Stimulated activated CD4-positive, alpha-beta T cell treated with anti-CD3 and anti-CD28 coated beads, Interleukin-15, amount 100 ng/mL, for 24 hours (primary cell): ENCODE data around the gene EEA1.
"Not testable (repeated sequence)": the region's sequence is repeated elsewhere in the genome, so short reads cannot be mapped to it uniquely, and the experiment has no call there.

ENCODE experiments used
- DNase-seq: peaks from one replicate; pipeline ENCODE4 v3.0.0-alpha.2; 2020

EEA1 gene

DNA sequence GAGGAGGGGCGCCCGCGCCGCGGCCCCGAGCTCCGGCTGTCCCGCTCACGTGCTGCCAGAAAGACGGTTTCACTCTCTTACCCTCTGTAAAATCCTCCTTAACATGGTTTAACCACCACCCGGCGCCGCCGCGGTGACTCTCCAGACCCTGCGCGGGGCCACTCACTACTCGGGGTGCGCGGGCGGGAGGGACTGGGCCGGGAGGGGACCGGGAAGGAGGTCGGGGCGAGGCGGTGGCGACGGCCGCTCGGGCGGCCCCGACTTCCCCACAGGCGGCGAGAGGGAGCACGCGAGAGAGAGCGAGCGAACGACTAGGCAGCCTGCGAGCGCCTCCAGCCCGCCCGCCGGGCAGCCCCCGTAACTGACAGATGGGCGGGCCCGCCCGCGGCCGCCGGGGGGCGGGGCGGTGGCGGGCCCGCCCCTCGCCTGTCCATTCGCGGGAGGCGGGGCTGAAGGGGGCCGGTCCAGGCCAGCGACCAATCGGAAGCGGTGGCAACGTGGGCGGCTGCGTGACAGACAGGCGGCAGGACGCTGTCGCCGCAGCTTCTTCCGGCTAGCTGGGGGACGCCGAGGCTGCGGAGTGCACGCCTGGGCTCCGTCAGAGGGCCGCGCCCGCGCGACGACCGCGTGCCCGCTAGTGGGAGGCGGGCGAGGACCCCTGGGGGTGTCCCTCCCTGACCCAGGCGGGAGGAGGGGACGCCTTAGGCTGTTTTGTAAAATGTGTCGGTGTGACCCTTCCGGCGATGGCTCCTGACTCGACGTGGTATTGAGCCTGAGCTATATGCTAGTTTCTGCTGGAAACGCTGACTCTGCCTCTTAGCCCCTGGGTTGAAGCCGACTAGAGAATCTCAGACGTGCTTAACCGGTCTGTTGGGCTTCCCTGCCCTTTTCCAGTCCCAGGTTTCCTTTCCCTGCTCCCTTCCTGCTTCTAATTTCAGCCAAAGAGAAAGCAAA lies at the start of gene EEA1:
Gene EEA1, minus strand, starts transcription at position 334 of the 954 bp plus-strand sequence. Its CDS starts 229 bp downstream, at position 105.
- DNase-seq, result peak; percentile 99

DNA sequence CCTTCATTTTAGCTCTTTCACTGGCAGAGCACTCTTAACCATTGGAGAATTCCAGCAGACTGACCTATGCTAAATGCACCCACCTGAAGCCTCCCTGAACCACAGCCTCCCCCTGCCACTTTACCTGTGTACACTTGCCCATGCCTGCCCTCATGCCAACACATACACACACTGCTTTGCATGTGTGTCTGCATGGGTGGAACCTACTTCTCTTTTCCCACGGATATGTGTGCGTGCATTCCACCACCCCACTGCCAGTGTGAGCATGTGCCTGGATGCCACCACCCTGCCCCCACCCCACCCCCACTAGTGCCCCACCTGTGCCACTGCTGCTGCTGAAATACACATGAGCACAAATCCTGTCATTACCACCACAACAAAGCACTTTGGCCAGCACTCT lies 49.5 kb upstream of the EEA1 start:
- no peak for DNase-seq

DNA sequence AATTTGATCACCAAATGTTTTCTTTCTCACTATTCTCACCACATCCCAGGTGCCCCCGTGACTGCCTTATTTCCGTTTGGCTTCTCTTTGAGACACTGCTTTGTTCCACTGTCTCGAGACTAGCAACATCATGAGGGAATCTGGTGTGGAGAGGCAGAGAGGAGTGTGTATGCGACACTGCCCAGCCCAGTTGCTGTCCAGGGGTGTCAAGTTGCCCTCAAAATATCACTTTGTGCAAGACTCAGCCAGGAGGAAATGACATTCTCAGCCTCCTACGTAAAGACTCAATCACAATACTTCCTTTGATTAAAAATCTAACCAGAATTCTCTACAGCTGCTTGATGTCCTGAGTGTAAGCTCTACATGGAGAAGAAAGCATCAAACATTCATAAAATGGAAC lies 48.2 kb upstream of the EEA1 start:
- DNase-seq, result no peak

DNA sequence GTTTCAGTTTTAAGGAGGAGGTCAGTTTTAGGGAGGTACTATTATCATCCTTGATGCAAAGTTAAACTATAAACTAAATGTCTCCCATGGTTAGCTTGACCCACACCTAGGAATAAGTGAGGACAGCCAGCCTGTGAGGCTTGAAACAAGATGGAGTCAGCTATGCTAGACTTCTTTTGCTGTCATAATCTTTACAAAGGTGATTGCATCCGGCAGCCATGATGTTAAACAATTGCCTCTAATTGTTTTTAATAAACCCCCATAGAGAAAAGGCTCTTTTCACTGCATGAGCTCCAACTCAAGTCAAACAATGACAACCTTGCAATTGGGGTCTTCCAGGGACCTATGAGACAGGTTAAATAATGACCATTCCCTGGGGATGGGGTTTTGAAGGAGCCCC lies 45.7 kb upstream of the EEA1 start:
- DNase-seq, result no peak

DNA sequence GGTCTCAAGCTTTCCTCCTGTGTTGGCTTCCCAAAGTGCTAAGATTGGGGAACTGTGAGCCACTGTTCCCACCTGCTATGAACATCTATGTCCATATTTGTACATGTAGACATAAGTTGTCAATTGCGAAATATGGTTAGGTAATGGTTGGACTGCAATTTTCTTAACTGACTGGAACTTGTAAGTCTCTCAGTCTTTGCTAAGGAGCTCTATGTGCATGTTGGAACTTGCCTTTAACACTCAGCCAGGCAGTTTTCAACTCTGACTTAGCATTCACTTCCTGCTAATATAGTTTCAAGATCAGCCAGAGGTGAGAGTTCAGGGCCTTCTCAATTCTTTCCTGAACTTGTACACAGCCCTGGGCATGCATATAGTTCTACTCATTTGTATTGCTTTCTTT lies 44.5 kb upstream of the EEA1 start:
- no peak for DNase-seq

DNA sequence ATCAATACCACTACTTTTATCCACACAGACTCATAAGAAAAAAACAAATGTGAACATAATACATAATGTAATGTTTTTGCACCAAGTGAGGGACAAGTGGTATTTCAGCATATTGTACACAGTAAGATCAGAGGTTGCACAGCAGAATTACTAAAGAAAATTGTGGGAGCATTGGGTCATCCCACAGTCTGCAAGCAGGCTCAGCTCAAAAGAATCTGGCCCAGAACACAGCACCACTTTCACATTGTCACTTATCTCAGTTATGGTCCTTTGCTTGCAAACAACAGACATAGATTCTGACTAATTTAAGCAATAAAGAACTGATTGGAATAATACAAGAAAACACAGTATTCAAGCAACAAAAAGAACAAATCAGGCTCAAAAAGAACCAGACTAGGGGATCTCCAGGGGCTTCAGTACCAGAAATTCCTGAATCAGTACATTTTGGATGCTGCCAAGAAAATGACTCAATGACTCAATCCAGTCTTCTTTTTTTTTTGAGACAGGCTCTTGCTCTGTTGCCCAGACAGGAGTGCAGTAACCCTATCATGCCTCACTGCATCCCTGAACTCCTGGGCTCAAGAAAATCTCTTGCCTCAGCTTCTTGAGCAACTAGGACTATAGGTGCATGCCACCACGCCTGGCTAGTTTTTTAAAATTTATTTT lies 42.9 kb upstream of the EEA1 start:
- DNase-seq, result no peak

DNA sequence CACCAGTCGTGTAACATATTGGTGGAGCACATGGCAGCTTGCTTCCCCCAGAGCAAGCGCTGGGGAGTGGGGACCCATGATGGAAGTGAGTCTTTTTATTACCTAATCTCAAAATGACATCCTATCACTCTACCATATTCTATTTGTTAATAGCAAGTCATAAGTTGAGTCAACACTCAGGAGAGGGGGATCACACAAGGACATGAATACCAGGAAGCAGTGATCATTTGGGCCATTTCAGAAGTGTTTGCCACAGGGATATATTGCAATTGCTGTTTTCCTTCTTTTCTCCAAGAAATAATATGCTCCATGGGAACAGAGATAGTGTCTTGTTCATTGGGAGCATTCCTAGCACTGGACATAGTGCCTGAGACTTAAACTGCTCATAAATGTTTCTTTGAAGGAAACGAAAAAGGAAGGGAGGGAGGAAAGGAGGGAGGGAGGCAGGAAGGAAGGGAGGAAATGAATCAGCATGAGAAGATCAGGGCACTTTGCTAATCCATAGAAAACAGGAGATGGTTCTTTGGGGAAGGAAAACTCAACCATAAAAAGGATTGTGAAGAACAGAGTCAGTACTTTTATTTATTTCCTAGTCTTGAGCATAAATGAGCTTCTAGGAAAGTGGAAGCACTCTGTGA lies 39.2 kb upstream of the EEA1 start:
- no peak for DNase-seq

DNA sequence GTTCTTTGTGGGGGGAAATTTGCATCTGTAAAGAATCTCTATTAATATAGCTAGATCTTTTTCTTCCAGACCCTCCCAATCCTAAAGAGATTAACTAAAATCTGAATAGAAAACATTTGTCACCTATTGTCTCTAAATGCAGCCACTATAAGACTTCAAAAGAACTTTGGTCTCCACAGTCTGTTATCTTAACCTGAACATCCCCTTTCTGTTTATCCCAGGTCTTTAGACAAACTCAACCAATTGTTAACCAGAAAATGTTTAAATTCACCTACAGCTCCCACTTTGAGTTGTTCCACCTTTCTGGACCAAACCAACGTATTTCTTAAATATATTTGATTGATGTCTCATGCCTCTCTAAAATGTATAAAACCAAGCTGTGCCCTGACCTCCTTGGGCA lies 35.3 kb upstream of the EEA1 start:
- not testable (repeated sequence) for DNase-seq

DNA sequence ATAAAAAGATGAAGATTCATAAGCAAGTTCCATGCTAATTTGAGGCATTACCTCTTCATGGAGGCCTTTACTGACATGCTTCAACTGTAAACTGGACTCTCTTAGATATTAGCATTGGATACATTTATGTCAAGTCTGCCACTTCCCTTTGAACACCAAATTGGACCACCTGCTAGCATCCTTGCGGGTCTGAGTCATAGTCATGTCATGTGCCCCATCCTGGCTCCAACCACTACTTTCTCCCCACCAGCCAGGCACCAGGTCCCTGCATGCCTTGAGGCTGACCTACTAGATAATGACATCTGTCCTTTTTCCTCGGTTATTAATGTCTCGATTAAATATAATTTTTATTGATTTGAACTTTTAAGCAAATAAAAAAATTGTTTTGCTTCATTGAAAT lies 32.9 kb upstream of the EEA1 start:
- no peak for DNase-seq

DNA sequence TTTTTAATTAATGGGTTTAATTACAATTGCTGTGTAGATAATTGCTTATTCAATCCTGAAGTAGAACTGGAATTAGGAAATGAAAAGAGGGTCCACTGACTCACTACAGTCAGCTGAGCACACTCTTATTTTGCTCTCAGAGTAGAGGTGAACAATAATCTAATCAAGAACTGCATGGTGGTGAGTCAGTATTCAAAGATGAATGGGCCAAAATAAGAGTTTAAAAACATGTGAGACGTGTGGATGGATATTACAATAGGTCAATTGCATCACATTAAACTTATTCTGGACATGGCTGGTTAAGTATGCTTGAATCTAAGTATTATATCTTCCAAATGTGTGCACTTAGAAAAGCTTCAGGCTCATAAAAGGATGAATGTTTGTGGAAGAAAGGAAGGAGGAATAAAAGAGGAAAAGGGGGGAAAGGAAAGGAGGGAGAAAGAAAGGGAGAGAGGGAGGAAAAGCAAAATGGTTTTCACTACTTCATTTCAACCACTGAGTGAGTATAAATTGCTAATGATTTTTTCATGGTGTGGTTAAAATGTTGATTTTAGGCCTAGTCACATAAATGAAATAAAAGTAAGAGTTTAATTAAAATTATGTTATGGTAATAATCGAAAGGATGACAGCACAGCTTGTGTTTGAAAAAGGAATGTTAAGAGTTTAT lies 27.0 kb upstream of the EEA1 start:
- DNase-seq, result no peak

DNA sequence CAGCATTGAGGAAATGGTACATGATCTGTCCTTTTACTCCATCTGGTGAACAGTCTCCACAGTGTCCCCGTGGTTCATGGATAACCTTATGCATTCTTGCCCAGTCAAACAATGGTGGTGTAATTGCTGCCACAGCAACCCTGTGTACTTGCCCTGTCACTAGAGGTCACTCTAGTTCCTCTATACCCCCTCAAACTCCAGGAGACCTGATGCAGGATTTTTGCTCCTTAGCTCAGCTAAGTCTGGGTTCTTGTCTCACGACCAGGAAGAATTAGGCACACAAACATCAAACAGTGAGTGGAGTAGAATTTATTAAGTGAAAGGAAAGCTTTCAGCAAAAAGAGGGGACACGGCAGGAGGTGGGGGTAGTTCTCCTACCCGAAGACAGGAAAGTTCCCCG lies 24.7 kb upstream of the EEA1 start:
- no peak for DNase-seq

DNA sequence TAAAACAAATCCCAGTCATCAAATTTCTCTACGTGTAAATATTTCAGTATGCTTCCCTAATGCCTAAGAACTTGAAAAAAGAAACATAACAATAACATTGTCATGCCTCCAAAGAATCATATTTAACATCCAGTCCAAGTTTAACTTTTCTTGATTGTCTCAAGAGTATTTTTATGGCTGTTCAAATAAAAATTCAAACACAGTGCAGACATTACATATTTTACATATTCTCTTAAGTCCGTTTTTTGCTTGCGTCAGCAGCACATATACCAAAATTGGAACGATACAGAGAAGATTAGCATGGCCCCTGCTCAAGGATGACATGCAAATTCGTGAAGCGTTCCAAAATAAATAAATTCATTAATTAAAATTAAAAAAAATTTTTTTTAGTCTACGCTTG lies 23.3 kb upstream of the EEA1 start:
- no peak for DNase-seq

DNA sequence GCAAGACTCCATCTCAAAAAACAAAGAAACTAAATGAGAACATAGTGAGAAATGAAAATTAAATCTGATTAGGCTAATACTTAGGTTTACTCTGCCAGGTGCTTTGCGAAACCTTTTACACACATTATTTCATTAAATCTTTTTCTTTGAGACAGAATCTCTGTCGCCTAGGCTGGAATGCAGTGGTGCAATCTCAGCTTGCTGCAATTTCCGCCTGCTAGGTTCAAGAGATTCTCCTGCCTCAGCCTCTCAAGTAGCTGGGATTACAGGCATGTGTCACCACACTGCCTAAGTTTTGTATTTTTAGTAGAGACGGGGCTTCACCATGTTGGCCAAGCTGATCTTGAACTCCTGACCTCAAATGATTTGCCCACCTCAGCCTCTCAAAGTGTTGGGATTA lies 21.9 kb upstream of the EEA1 start:
- DNase-seq, result no peak

DNA sequence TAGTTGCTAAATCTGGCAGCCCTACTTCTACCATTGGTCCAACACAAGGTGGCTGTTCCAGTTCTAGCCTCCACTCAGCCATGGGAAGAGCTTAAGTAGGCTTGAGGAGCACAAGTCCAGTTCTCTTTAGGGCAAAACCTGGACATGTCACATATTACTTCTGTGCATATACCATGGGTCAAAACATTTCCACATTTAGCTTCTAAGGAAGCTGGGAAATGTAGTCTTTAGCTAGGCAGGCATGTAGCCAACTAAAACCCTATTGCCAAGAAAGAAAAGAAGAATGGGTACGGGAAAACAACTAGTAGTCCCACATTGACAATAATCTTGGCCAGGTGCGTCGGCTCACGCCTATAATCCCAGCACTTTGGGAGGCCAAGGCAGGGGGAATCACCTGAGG lies 20.9 kb upstream of the EEA1 start:
- DNase-seq, result no peak

DNA sequence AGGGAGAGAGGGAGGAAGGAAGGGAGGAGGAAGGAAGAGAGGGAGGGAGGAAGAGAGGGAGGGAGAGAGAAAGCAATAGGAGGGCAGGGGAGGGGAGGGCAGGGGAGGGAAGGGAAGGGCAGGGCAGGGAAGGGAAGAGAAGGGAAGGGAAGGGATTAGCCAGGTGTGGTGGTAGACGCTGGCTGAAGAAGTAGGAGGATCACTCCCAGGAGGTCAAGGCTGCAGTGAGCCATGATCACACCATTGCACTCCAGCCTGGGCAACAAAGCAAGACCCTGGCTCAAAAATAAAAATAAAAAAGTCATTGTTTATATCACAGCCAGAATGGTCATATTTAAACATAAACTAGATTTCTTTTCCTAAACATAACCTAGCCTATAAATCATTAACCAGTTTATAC lies 20.4 kb upstream of the EEA1 start:
- no peak for DNase-seq

DNA sequence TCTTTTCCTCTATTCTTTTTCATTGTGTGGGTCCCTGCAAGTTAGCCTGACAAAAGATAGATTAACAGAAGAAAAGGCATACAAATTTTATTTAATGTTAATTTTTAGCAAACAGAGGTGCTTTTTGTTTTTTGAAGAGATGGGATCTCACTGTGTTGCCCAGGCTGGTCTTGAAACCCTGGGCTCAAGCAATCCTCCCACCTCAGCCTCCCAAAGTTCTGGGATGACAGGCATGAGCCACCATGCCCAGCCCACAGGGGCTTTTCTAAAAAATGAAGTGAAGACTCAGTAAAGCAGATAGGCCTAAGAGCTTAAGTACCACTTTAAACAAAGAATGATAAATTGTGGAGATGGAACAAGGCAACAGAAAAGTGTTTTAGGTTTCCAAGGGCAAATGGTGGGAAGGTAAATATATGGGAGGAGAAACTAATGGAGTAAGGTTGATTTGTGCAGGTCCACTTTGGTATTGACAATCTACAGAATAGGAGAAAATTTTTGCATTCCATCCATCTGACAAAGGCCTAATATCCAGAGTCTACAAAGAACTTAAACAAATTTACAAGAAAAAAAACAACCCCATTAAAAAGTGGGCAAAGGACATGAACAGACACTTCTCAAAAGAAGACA lies 18.6 kb upstream of the EEA1 start:
- DNase-seq, result no peak

DNA sequence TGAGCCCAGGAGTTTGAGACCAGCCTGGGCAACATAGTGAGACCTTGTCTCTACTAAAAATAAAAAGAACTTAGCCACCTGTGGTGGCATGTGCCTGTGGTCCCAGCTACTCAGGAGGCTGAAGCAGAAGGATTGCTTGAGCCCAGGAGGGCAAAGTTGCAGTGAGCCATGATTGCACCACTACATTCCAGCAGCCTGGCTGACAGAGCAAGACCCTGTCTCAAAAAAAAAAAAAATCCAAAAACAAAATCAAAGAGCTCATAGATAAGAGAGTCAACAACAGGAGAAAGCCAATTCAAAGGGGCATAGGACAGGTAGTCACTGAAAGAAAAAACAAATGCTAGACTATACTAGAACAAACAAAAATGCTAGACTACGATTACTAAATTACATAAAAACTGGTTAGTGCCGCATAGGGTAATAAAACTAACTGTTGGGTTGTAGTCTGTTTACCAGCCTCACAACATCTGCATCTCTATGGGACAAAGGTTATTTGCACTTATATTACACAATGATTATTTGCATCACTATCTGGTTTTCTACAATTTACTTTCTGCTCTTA lies 16.6 kb upstream of the EEA1 start:
- DNase-seq, result no peak

DNA sequence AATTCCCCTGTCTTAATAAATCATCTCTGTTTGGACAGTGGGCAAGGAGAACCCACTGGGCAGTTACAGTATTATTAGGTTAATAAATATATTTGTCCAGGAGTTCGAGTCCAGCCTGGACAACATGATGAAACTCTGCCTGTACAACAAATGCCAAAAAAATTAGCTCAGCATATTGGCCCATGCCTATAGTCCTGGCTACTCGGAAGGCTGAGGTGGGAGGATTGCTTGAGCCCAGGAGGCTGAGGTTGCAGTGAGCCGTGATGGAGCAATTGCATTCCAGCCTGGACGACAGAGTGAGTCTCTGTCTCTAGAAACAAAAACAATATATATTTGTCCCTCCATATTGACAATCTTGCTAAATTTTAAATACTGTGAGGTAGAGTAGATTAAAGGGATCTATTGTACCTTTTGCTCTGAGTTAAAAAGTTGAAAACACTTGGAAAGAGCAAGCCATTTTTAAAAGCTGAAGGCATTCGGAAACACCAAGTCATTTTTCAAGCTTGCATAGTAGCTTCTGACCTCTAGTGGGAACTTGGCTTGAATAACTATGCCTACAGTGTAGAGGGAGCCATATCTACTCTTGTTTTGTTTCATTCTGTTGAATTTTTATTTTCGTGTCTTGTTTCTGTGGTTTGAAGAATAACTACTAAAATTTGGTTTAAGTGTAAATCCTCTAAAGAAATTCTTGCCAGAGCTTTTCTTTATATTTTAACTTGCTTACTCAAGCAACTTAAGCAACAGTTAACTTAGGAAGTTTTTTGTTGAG lies 14.6 kb upstream of the EEA1 start:
- DNase-seq, result no peak

DNA sequence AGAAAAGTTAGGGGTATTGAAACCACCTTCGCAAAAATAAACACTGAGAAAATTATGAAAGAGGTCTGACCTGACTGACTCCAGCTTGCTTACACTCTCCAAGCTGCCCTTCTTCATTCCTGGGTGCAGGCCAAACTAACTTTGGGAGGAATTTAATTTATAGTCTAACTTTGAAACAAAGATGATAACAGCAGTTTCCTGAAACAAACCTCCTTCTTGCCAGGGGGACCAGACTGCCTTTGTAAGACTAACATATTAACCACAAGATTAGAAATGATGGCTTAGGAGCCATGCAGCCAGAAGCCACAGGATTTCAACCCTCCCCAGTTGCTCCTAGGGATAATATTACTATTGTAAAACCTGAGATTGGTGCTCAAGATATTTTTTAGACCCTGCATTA lies 13.8 kb upstream of the EEA1 start:
- DNase-seq, result no peak

DNA sequence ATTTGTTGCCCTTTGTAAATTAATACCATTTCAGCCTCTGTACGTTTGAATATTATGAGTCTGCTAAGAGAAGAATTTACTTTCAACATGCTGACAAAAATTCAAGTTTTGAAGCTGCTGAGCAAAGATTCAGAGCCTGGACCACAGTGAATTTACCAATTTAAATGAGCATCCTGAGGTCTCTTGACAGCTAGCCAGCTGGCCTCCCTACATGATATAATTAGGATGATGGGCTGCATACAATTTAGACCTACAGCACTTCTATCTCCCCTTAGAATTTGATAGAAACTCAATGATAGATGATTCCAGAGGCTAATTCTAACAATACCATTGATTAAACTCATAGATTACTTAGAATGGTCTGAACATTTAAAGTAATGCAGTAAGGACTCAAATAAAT lies 10.0 kb upstream of the EEA1 start:
- no peak for DNase-seq

DNA sequence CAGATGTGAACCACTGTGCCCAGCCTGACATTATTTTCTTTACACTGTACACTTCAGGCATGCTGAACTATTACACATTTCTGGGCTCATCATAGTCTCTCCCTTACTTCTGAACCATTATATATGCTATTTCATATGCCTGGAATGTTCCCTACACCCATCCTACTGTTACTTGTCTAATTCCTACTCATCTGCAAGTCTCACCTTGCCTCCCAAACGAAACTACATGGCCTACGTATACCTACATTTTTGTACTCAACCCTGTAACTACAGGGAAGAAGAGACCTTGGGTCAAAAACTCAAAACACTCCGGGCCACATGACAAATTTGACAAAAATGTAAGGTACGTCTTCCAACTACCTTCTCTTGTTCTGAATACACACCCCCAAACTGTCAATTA lies 9.5 kb upstream of the EEA1 start:
- no peak for DNase-seq

DNA sequence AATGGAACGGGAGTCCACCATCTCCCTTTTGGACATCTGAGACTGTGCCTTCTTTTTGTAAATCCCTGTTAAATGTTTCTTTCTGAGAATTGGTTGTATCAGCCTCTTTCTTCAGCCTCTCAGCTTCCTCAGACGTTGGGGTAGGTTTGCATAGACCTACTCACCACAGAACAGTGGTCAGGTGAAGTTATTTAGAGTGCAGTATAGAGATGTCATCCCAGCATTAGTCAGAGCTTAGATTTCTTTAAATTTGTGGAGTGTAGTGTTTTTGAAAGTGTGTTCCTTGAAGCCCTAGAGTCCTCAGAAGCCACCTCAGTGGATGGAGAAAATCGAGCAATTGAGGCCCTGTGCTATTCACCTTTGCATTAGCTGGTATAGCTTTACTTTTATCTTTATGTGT lies 8.9 kb upstream of the EEA1 start:
- no peak for DNase-seq
